Sigmoid colon (tissue), 4 donors: Measurements from ENCODE around the gene PALM3.

ENCODE experiments used
- EP300 ChIP-seq, 4 donors: sonication (generic); formaldehyde crosslinking; IDR thresholded peaks; one replicate each; pipeline ENCODE4 v1.6.1; 2017; ENCODE audit warnings: antibody characterized with exemption in 4 of 4
- POLR2A ChIP-seq, 2 donors: fragments of 450-650 bp; IDR thresholded peaks; one replicate each; pipeline ENCODE4 v1.6.1; 2016; ENCODE audit warnings: antibody characterized with exemption in 2 of 2, mild to moderate bottlenecking in 2 of 2, moderate library complexity in 2 of 2
- TF ChIP-seq, protein P1 (sequence below), 4 experiments: fragments of 450-650 bp in 3 of 4; fragments of 200-600 bp in 1 of 4; IDR thresholded peaks; one replicate each; pipeline ENCODE4 v1.5.1; 2016 to 2019; ENCODE audit warnings: antibody characterized with exemption in 4 of 4, mild to moderate bottlenecking in 3 of 4, moderate library complexity in 2 of 4

DNA sequence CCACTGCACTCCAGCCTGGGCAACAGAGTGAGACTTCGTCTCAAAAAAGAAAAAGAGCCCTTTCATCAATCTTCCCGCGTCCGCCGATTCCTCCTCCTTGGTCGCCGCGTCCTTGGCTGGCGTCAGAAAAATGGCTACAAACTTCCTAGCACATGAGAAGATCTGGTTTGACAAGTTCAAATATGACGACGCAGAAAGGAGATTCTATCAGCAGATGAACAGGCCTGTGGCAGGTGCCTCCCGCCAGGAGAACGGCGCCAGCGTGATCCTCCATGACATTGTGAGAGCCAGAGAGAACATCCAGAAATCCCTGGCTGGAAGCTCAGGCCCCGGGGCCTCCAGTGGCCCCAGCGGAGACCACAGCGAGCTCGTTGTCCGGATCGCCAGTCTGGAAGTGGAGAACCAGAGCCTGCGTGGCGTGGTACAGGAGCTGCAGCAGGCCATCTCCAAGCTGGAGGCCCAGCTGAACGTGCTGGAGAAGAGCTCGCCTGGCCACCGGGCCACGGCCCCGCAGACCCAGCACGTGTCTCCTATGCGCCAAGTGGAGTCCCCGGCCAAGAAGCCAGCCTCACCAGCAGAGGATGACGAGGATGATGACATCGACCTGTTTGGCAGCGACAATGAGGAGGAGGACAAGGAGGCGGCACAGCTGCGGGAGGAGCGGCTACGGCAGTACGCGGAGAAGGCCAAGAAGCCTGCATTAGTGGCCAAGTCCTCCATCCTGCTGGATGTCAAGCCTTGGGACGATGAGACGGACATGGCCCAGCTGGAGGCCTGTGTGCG lies 8.6 kb upstream of the PALM3 start:
- TF ChIP-seq, protein P1, sequence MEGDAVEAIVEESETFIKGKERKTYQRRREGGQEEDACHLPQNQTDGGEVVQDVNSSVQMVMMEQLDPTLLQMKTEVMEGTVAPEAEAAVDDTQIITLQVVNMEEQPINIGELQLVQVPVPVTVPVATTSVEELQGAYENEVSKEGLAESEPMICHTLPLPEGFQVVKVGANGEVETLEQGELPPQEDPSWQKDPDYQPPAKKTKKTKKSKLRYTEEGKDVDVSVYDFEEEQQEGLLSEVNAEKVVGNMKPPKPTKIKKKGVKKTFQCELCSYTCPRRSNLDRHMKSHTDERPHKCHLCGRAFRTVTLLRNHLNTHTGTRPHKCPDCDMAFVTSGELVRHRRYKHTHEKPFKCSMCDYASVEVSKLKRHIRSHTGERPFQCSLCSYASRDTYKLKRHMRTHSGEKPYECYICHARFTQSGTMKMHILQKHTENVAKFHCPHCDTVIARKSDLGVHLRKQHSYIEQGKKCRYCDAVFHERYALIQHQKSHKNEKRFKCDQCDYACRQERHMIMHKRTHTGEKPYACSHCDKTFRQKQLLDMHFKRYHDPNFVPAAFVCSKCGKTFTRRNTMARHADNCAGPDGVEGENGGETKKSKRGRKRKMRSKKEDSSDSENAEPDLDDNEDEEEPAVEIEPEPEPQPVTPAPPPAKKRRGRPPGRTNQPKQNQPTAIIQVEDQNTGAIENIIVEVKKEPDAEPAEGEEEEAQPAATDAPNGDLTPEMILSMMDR (IDR thresholded peaks at IDR 0.05): no peak
- TF ChIP-seq POLR2A (IDR thresholded peaks at IDR 0.05) (no peak), EP300 (IDR thresholded peaks at IDR 0.05) (no peak)
